Uterus (tissue), 4 donors: ENCODE data around the gene SLTM. TPM values are rescaled to one million over a fixed set of nuclear protein-coding genes. Genes with fewer than 3 reads are reported as not detected.
"Not testable (repeated sequence)": the region's sequence is repeated elsewhere in the genome, so short reads cannot be mapped to it uniquely, and the experiment has no call there.

ENCODE experiments used
- DNase-seq, 2 donors: peaks; one replicate each; pipeline ENCODE4 v3.0.0-alpha.2; 2019 to 2020
- H3K27ac ChIP-seq, 2 donors: fragments of 200-600 bp; sonication (generic); 1 replicate in 1 of 2; 2 replicates in 1 of 2; pipeline ENCODE4 v1.5.1; 2016 to 2018
- H3K27me3 ChIP-seq, 2 donors: fragments of 200-600 bp; sonication (generic); one replicate each; pipeline ENCODE4 v1.5.1; 2018 to 2019; ENCODE audit warnings: control low read depth in 1 of 2
- H3K36me3 ChIP-seq, 2 donors: fragments of 200-600 bp; sonication (generic); one replicate each; pipeline ENCODE4 v1.5.1; 2019; ENCODE audit warnings: control low read depth in 1 of 2
- H3K4me1 ChIP-seq, 2 donors: fragments of 200-600 bp; sonication (generic); one replicate each; pipeline ENCODE4 v1.5.1; 2018 to 2019; ENCODE audit warnings: control low read depth in 1 of 2
- H3K4me3 ChIP-seq, 2 donors: fragments of 200-600 bp; sonication (generic); 1 replicate in 1 of 2; 2 replicates in 1 of 2; pipeline ENCODE4 v1.5.1; 2018 to 2019; ENCODE audit warnings: mild to moderate bottlenecking in 1 of 2
- H3K9me3 ChIP-seq, 2 donors: fragments of 200-600 bp; sonication (generic); one replicate each; pipeline ENCODE4 v1.5.1; 2019; ENCODE audit warnings: control low read depth in 1 of 2
- CTCF ChIP-seq, 4 experiments: fragments of 200-600 bp in 2 of 4; fragments of 450-650 bp in 2 of 4; sonication (generic) in 2 of 4; IDR thresholded peaks; one replicate each; pipeline ENCODE4 v1.5.1; 2016 to 2019; ENCODE audit warnings: antibody characterized with exemption in 4 of 4, mild to moderate bottlenecking in 2 of 4, moderate library complexity in 1 of 4
- POLR2A ChIP-seq, 2 donors: fragments of 450-650 bp; IDR thresholded peaks; one replicate each; pipeline ENCODE4 v1.6.1; 2016; ENCODE audit warnings: antibody characterized with exemption in 2 of 2, mild to moderate bottlenecking in 1 of 2, moderate library complexity in 1 of 2
- intact Hi-C: fragments of 100-400 bp; cut with DNase I; formaldehyde crosslinking; loops from one replicate; pipeline ENCODE4 v1.15.1; 2023; ENCODE audit warnings: low total_unique reads
- total RNA-seq, 4 donors: library from RNA; depleted of rRNA in 3 of 4; stranded (reverse); fragments of >200 nt in 3 of 4; gene quantifications; one replicate each; pipeline versions ENCODE4 v1.1.0 to v1.2.4, GENCODE V29; 2014 to 2023
- donor health status: DM: yes; HTN: yes; CAD: no.

SLTM gene
- total RNA-seq, 4 donors from 2014 or later: 26.4 to 140 (median 126) TPM

GRCh38 chr15:58908550-58909309 lies 24.7 kb downstream of the SLTM start:
- no peaks in the 10 kb centered on the region for H3K36me3 ChIP-seq

GRCh38 chr15:58900631-58901030 lies 32.8 kb downstream of the SLTM start:
- DNase-seq: no peak
- no peak for TF ChIP-seq POLR2A (IDR thresholded peaks at IDR 0.05)
- TF ChIP-seq CTCF (IDR thresholded peaks at IDR 0.05): no peak
- H3K4me1 ChIP-seq: no peaks in the 10 kb centered on the region
- H3K27ac ChIP-seq: no peak overlapping the region
- H3K9me3 ChIP-seq: no peaks in the 10 kb centered on the region
- intact Hi-C loops: no loop called here
- H3K4me3 ChIP-seq: no peak overlapping the region
- H3K27me3 ChIP-seq: no peaks in the 10 kb centered on the region
- no peaks in the 10 kb centered on the region for H3K36me3 ChIP-seq

More at GRCh38 chr15:58908550-58909309, 24.7 kb downstream of the SLTM start:
- no peaks in the 10 kb centered on the region for H3K27me3 ChIP-seq
- no peak overlapping the region for H3K4me3 ChIP-seq
- no peak for DNase-seq
- no peak for TF ChIP-seq POLR2A (IDR thresholded peaks at IDR 0.05)
- TF ChIP-seq CTCF (IDR thresholded peaks at IDR 0.05): no peak
- H3K4me1 ChIP-seq: no peaks in the 10 kb centered on the region
- intact Hi-C loops: no loop called here
- no peaks in the 10 kb centered on the region for H3K9me3 ChIP-seq
- no peak overlapping the region for H3K27ac ChIP-seq

GRCh38 chr15:58898150-58898680 lies 35.3 kb downstream of the SLTM start:
- no peak overlapping the region for H3K27ac ChIP-seq
- TF ChIP-seq CTCF (IDR thresholded peaks at IDR 0.05): no peak
- TF ChIP-seq POLR2A (IDR thresholded peaks at IDR 0.05): no peak
- intact Hi-C loops: no loop called here
- H3K4me3 ChIP-seq: no peak overlapping the region
- H3K27me3 ChIP-seq: no peaks in the 10 kb centered on the region
- no peak for DNase-seq
- no peaks in the 10 kb centered on the region for H3K4me1 ChIP-seq
- H3K36me3 ChIP-seq: no peaks in the 10 kb centered on the region
- H3K9me3 ChIP-seq: no peaks in the 10 kb centered on the region

- intact Hi-C loops: no loop called here
- no peak for TF ChIP-seq CTCF (IDR thresholded peaks at IDR 0.05)
- TF ChIP-seq POLR2A (IDR thresholded peaks at IDR 0.05): no peak
- Histone ChIP-seq H3K4me3 (no peak overlapping the region), H3K9me3 (no peaks in the 10 kb centered on the region), H3K36me3 (no peaks in the 10 kb centered on the region), H3K27ac (no peak overlapping the region), H3K27me3 (no peaks in the 10 kb centered on the region), H3K4me1 (no peaks in the 10 kb centered on the region)
- no peak for DNase-seq
Measured at GRCh38 chr15:58889363-58889762, 44.1 kb downstream of the SLTM start.

- no peaks in the 10 kb centered on the region for H3K9me3 ChIP-seq
- no peaks in the 10 kb centered on the region for H3K27me3 ChIP-seq
- no peak for TF ChIP-seq CTCF (IDR thresholded peaks at IDR 0.05)
- no peak for TF ChIP-seq POLR2A (IDR thresholded peaks at IDR 0.05)
- no peaks in the 10 kb centered on the region for H3K36me3 ChIP-seq
- H3K4me3 ChIP-seq: no peak overlapping the region
- no peaks in the 10 kb centered on the region for H3K4me1 ChIP-seq
- intact Hi-C loops: no loop called here
- no peak for DNase-seq
- no peak overlapping the region for H3K27ac ChIP-seq
Measured at GRCh38 chr15:58886921-58887320, 46.6 kb downstream of the SLTM start.

GRCh38 chr15:58883926-58884325 lies 49.6 kb downstream of the SLTM start:
- intact Hi-C loops, H3K9me3 ChIP-seq, H3K27me3 ChIP-seq, H3K27ac ChIP-seq, H3K4me3 ChIP-seq, H3K4me1 ChIP-seq, DNase-seq, H3K36me3 ChIP-seq: not testable (repeated sequence)
